ENCODE results near the gene DGKK.

GRCh38 chrX:50442426-50443116 lies 28.1 kb downstream of the DGKK start:
- TF ChIP-seq, protein P1, sequence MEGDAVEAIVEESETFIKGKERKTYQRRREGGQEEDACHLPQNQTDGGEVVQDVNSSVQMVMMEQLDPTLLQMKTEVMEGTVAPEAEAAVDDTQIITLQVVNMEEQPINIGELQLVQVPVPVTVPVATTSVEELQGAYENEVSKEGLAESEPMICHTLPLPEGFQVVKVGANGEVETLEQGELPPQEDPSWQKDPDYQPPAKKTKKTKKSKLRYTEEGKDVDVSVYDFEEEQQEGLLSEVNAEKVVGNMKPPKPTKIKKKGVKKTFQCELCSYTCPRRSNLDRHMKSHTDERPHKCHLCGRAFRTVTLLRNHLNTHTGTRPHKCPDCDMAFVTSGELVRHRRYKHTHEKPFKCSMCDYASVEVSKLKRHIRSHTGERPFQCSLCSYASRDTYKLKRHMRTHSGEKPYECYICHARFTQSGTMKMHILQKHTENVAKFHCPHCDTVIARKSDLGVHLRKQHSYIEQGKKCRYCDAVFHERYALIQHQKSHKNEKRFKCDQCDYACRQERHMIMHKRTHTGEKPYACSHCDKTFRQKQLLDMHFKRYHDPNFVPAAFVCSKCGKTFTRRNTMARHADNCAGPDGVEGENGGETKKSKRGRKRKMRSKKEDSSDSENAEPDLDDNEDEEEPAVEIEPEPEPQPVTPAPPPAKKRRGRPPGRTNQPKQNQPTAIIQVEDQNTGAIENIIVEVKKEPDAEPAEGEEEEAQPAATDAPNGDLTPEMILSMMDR (conservative IDR thresholded peaks at IDR 0.05 in 1 of 2, IDR thresholded peaks at IDR 0.05 in 1 of 2; ENCODE audit: low read depth in 1 of 2, low read length in 2 of 2): no peak
- TF ChIP-seq EZH2 (IDR thresholded peaks at IDR 0.05; ENCODE audit: low read length, missing control alignments): no peak
